Measurements from ENCODE around the gene ARHGAP18. TPM values are rescaled to one million over a fixed set of nuclear protein-coding genes. Genes with fewer than 3 reads are reported as not detected.

ARHGAP18 gene
- total RNA-seq, 1 donor from 2014 or later = 7.9 TPM

GRCh38 chr6:129686941-129687627 is 22.9 kb downstream of the ARHGAP18 start:
- H3K4me1 Mint-ChIP-seq (ENCODE audit: low read depth, unreplicated experiment) = peaks cover 4% of the 10 kb centered on the region
- no peaks in the 10 kb centered on the region for H3K9me3 Mint-ChIP-seq (ENCODE audit: unreplicated experiment)

GRCh38 chr6:129685662-129686031 is 24.3 kb downstream of the ARHGAP18 start:
- no peak for DNase-seq
- Mint-ChIP-seq H3K4me3 (ENCODE audit: unreplicated experiment) (no peak overlapping the region), H3K36me3 (ENCODE audit: unreplicated experiment) (no peaks in the 10 kb centered on the region), H3K27me3 (ENCODE audit: unreplicated experiment) (no peaks in the 10 kb centered on the region), H3K27ac (ENCODE audit: unreplicated experiment) (no peak overlapping the region), H3K4me1 (ENCODE audit: low read depth, unreplicated experiment) (peaks cover 4% of the 10 kb centered on the region), H3K9me3 (ENCODE audit: unreplicated experiment) (no peaks in the 10 kb centered on the region)
- TF ChIP-seq, protein P1, sequence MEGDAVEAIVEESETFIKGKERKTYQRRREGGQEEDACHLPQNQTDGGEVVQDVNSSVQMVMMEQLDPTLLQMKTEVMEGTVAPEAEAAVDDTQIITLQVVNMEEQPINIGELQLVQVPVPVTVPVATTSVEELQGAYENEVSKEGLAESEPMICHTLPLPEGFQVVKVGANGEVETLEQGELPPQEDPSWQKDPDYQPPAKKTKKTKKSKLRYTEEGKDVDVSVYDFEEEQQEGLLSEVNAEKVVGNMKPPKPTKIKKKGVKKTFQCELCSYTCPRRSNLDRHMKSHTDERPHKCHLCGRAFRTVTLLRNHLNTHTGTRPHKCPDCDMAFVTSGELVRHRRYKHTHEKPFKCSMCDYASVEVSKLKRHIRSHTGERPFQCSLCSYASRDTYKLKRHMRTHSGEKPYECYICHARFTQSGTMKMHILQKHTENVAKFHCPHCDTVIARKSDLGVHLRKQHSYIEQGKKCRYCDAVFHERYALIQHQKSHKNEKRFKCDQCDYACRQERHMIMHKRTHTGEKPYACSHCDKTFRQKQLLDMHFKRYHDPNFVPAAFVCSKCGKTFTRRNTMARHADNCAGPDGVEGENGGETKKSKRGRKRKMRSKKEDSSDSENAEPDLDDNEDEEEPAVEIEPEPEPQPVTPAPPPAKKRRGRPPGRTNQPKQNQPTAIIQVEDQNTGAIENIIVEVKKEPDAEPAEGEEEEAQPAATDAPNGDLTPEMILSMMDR (IDR thresholded peaks at IDR 0.05; ENCODE audit: partially characterized antibody, unreplicated experiment) = no peak

More at GRCh38 chr6:129686941-129687627, 22.9 kb downstream of the ARHGAP18 start:
- no peaks in the 10 kb centered on the region for H3K36me3 Mint-ChIP-seq (ENCODE audit: unreplicated experiment)
- H3K27me3 Mint-ChIP-seq (ENCODE audit: unreplicated experiment) = no peaks in the 10 kb centered on the region
- no peak for DNase-seq
- H3K4me3 Mint-ChIP-seq (ENCODE audit: unreplicated experiment) = no peak overlapping the region
- H3K27ac Mint-ChIP-seq (ENCODE audit: unreplicated experiment) = no peak overlapping the region
- TF ChIP-seq, protein P1 (IDR thresholded peaks at IDR 0.05; ENCODE audit: partially characterized antibody, unreplicated experiment) = no peak

DNA sequence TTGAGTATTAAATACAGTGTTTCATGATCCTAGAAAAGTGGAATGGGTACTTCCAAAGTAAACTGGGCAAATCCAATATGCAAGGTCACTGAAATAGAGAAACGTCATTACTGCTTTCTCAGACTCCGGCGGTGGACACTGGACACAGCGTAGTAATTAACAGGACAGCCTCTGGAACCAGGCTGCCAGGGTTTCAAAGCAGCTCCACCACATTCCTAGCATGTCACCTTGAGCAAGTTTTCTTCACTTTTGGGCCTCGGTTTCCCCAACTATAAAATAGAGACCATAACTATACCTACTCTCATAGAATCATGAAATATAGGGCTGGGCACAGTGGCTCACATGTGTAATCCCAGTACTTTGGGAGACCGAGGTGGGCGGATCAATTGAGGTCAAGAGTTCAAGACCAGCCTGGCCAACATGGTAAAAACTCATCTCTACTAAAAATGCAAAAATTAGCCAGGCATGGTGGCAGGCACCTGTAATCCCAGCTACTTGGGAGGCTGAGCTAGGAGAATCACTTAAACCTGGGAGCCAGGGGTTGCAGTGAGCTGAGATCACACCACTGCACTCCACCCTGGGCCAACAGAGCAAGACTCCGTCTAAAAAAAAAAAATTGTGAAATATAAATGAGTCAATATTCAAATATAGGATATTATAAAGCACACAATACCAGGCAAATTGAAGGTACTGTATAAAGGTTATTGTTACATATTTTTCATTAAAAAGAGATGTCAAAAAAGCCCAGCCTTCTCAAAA is 24.9 kb downstream of the ARHGAP18 start:
- no peaks in the 10 kb centered on the region for H3K36me3 Mint-ChIP-seq (ENCODE audit: unreplicated experiment)
- peaks cover 4% of the 10 kb centered on the region for H3K4me1 Mint-ChIP-seq (ENCODE audit: low read depth, unreplicated experiment)
- H3K9me3 Mint-ChIP-seq (ENCODE audit: unreplicated experiment) = no peaks in the 10 kb centered on the region
- DNase-seq = no peak
- H3K27me3 Mint-ChIP-seq (ENCODE audit: unreplicated experiment) = no peaks in the 10 kb centered on the region
- no peak overlapping the region for H3K4me3 Mint-ChIP-seq (ENCODE audit: unreplicated experiment)
- TF ChIP-seq, protein P1 (IDR thresholded peaks at IDR 0.05; ENCODE audit: partially characterized antibody, unreplicated experiment) = no peak
- no peak overlapping the region for H3K27ac Mint-ChIP-seq (ENCODE audit: unreplicated experiment)

GRCh38 chr6:129684323-129684884 is 25.6 kb downstream of the ARHGAP18 start:
- TF ChIP-seq, protein P1 (IDR thresholded peaks at IDR 0.05; ENCODE audit: partially characterized antibody, unreplicated experiment) = no peak
- Mint-ChIP-seq H3K4me3 (ENCODE audit: unreplicated experiment) (no peak overlapping the region), H3K27ac (ENCODE audit: unreplicated experiment) (no peak overlapping the region), H3K36me3 (ENCODE audit: unreplicated experiment) (no peaks in the 10 kb centered on the region), H3K4me1 (ENCODE audit: low read depth, unreplicated experiment) (peaks cover 9% of the 10 kb centered on the region), H3K27me3 (ENCODE audit: unreplicated experiment) (no peaks in the 10 kb centered on the region), H3K9me3 (ENCODE audit: unreplicated experiment) (no peaks in the 10 kb centered on the region)
- no peak for DNase-seq
